ENCODE data around the gene DHX15.

DHX15 gene

GRCh38 chr4:24514808-24515207 is 69.5 kb downstream of the DHX15 start:
- TF ChIP-seq CTCF (IDR thresholded peaks at IDR 0.05; ENCODE audit: low read depth, low read length, poor library complexity, severe bottlenecking) (peak; percentile 47), EZH2phosphoT487 (IDR thresholded peaks at IDR 0.05; ENCODE audit: borderline replicate concordance, low read length) (no peak)
- H4K20me1 ChIP-seq (ENCODE audit: control insufficient read depth, insufficient read depth, low read depth, low read length): peaks cover 12% of the 10 kb centered on the region; the same call in 1 of the 2 replicates

GRCh38 chr4:24513718-24514117 is 70.6 kb downstream of the DHX15 start:
- Histone ChIP-seq H3K4me1 (ENCODE audit: control insufficient read depth, low read length) (no peaks in the 10 kb centered on the region), H3K4me2 (ENCODE audit: low read length) (no peak overlapping the region), H3K4me3 (ENCODE audit: low read length) (no peak overlapping the region), H3K9me2 (replicated peaks; ENCODE audit: control insufficient read depth, low read length) (no peaks in the 10 kb centered on the region), H3F3A (ENCODE audit: control insufficient read depth, insufficient read depth) (peaks cover 43% of the 10 kb centered on the region), H3K27me3 (ENCODE audit: control insufficient read depth, low read length) (no peaks in the 10 kb centered on the region), H4K20me1 (ENCODE audit: control insufficient read depth, insufficient read depth, low read depth, low read length) (peaks cover 12% of the 10 kb centered on the region; the same call in 1 of the 2 replicates), H3K9me3 (ENCODE audit: control insufficient read depth, insufficient read depth, low read length) (no peaks in the 10 kb centered on the region), H3K27ac (ENCODE audit: low read depth, low read length) (no peak overlapping the region), H3K79me2 (ENCODE audit: control insufficient read depth, low read length) (no peaks in the 10 kb centered on the region), H3K36me3 (ENCODE audit: control insufficient read depth, low read length) (peaks cover 8% of the 10 kb centered on the region)
- TF ChIP-seq EZH2phosphoT487 (IDR thresholded peaks at IDR 0.05; ENCODE audit: borderline replicate concordance, low read length) (no peak), CTCF (IDR thresholded peaks at IDR 0.05; ENCODE audit: low read depth, low read length, poor library complexity, severe bottlenecking) (no peak)

More at GRCh38 chr4:24514808-24515207, 69.5 kb downstream of the DHX15 start:
- peaks cover 16% of the 10 kb centered on the region for H3K36me3 ChIP-seq (ENCODE audit: control insufficient read depth, low read length)
- H3K4me2 ChIP-seq (ENCODE audit: low read length): no peak overlapping the region
- no peaks in the 10 kb centered on the region for H3K9me2 ChIP-seq (replicated peaks; ENCODE audit: control insufficient read depth, low read length)
- no peaks in the 10 kb centered on the region for H3K9me3 ChIP-seq (ENCODE audit: control insufficient read depth, insufficient read depth, low read length)
- H3F3A ChIP-seq (ENCODE audit: control insufficient read depth, insufficient read depth): peaks cover 43% of the 10 kb centered on the region
- H3K4me3 ChIP-seq (ENCODE audit: low read length): no peak overlapping the region
- H3K4me1 ChIP-seq (ENCODE audit: control insufficient read depth, low read length): no peaks in the 10 kb centered on the region
- no peaks in the 10 kb centered on the region for H3K79me2 ChIP-seq (ENCODE audit: control insufficient read depth, low read length)
- no peaks in the 10 kb centered on the region for H3K27me3 ChIP-seq (ENCODE audit: control insufficient read depth, low read length)
- no peak overlapping the region for H3K27ac ChIP-seq (ENCODE audit: low read depth, low read length)

GRCh38 chr4:24511371-24512063 is 72.8 kb downstream of the DHX15 start:
- Histone ChIP-seq H4K20me1 (ENCODE audit: control insufficient read depth, insufficient read depth, low read depth, low read length) (peaks cover 12% of the 10 kb centered on the region; the same call in 1 of the 2 replicates), H3K27me3 (ENCODE audit: control insufficient read depth, low read length) (no peaks in the 10 kb centered on the region), H3K9me3 (ENCODE audit: control insufficient read depth, insufficient read depth, low read length) (no peaks in the 10 kb centered on the region), H3K9me2 (replicated peaks; ENCODE audit: control insufficient read depth, low read length) (no peaks in the 10 kb centered on the region), H3K4me2 (ENCODE audit: low read length) (no peak overlapping the region), H3K4me3 (ENCODE audit: low read length) (no peak overlapping the region), H3K79me2 (ENCODE audit: control insufficient read depth, low read length) (no peaks in the 10 kb centered on the region), H3F3A (ENCODE audit: control insufficient read depth, insufficient read depth) (peaks cover 28% of the 10 kb centered on the region), H3K36me3 (ENCODE audit: control insufficient read depth, low read length) (no peaks in the 10 kb centered on the region), H3K4me1 (ENCODE audit: control insufficient read depth, low read length) (no peaks in the 10 kb centered on the region), H3K27ac (ENCODE audit: low read depth, low read length) (no peak overlapping the region)
- TF ChIP-seq EZH2phosphoT487 (IDR thresholded peaks at IDR 0.05; ENCODE audit: borderline replicate concordance, low read length) (no peak), CTCF (IDR thresholded peaks at IDR 0.05; ENCODE audit: low read depth, low read length, poor library complexity, severe bottlenecking) (no peak)
